Measurements from ENCODE around the gene ZNF346. TPM values are rescaled to one million over a fixed set of nuclear protein-coding genes. Genes with fewer than 3 reads are reported as not detected.
"Not testable (repeated sequence)": the region's sequence is repeated elsewhere in the genome, so short reads cannot be mapped to it uniquely, and the experiment has no call there.

The ZNF346 gene
- total RNA-seq, 4 donors from 2014 or later, result 14.4 to 22.9 (median 18.5) TPM

DNA sequence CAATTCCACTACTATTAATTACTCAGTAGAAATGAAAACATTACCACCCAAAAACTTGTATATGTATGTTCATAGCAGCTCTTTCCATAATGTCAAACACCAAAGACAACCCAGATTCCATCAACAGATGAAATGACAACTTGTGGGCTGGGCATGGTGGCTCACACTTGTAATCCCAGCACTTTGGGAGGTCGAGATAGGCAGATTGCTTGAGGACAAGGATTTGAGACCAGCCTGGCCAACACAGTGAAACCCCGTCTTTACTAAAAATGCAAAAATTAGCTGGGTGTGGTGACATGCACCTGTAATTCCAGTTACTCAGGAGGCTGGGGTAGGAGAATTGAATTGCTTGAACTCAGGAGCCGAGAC lies 27.4 kb upstream of the ZNF346 start:
- H3K36me3 ChIP-seq, result peaks cover 0 to 3% (median 0%) of the 10 kb centered on the region in 4 donors
- 97% methylated on average over 3 of the region's 3 CpGs for WGBS
- H3K27me3 ChIP-seq, result no peaks in the 10 kb centered on the region
- DNase-seq (ENCODE audit: extremely low spot score), result no peak
- H3K4me3 ChIP-seq, result no peak overlapping the region
- intact Hi-C loops (cut with DNase I), result no loop called here
- peaks cover 10 to 28% (median 23%) of the 10 kb centered on the region in 4 donors for H3K4me1 ChIP-seq
- H3K9me3 ChIP-seq, result peaks cover 0 to 7% (median 0%) of the 10 kb centered on the region in 4 donors
- TF ChIP-seq EP300 (IDR thresholded peaks at IDR 0.05), result no peak
- no peak for TF ChIP-seq POLR2AphosphoS5 (IDR thresholded peaks at IDR 0.05)
- TF ChIP-seq, protein P1, sequence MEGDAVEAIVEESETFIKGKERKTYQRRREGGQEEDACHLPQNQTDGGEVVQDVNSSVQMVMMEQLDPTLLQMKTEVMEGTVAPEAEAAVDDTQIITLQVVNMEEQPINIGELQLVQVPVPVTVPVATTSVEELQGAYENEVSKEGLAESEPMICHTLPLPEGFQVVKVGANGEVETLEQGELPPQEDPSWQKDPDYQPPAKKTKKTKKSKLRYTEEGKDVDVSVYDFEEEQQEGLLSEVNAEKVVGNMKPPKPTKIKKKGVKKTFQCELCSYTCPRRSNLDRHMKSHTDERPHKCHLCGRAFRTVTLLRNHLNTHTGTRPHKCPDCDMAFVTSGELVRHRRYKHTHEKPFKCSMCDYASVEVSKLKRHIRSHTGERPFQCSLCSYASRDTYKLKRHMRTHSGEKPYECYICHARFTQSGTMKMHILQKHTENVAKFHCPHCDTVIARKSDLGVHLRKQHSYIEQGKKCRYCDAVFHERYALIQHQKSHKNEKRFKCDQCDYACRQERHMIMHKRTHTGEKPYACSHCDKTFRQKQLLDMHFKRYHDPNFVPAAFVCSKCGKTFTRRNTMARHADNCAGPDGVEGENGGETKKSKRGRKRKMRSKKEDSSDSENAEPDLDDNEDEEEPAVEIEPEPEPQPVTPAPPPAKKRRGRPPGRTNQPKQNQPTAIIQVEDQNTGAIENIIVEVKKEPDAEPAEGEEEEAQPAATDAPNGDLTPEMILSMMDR (IDR thresholded peaks at IDR 0.05), result no peak
- H3K27ac ChIP-seq (replicated peaks in 1 of 4), result peak overlapping the region in 3 of 4 donors; percentile 10 to 20 (median 19)

DNA sequence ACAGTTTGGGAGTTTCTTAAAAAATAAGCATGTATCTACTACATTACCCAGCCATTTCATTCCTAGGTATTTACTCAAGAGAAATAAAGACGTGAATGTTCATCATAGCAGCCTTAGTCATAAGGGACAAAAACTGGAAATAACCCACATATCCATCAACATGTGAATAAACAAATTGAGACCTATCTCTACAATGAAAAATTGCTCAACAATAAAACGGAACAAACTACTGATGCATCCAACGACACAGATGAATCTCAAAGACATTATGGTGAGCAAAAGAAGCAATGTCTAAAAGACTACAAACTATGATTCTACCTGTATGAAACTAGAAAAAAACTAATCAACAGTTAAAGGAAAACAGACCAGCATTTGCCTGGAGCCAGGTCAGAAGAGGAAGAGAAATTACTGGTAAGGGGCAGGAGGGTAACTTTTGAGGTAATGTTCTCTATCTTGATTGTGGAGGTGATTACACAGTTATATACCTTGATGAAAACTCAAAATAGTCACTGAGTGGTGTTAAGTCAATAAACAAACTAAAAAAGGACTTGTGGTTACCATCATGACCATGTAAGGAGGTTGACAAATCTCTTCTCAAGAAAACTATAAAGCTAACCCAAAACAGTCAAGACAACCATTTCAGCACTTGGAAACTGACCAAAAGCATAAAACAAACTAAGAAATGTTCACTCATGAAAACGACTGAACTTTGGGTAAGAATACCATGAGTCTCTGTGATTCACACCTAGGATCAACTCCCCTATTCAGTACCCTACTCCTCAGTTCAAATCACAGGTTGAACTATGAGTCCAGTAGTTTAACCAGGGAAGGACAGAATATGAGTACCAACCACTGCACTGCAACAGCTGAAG lies 26.4 kb upstream of the ZNF346 start:
- TF ChIP-seq POLR2A (IDR thresholded peaks at IDR 0.05; ENCODE audit: low read depth) (no peak), POLR2AphosphoS5 (IDR thresholded peaks at IDR 0.05) (no peak), EP300 (IDR thresholded peaks at IDR 0.05) (no peak)
- TF ChIP-seq, protein P1 (IDR thresholded peaks at IDR 0.05), result no peak
- intact Hi-C loops (cut with DNase I), result no loop called here
- Histone ChIP-seq H3K27ac (replicated peaks in 1 of 4) (peak overlapping the region in 1 of 4 donors; percentile 4), H3K36me3 (peaks cover 0 to 3% (median 0%) of the 10 kb centered on the region in 4 donors), H3K27me3 (no peaks in the 10 kb centered on the region), H3K4me1 (peaks cover 15 to 34% (median 25%) of the 10 kb centered on the region in 4 donors), H3K9me3 (peaks cover 0 to 7% (median 0%) of the 10 kb centered on the region in 4 donors), H3K4me3 (no peak overlapping the region)
- 39% methylated on average over 4 of the region's 4 CpGs for WGBS
- no peak for DNase-seq (ENCODE audit: extremely low spot score)

DNA sequence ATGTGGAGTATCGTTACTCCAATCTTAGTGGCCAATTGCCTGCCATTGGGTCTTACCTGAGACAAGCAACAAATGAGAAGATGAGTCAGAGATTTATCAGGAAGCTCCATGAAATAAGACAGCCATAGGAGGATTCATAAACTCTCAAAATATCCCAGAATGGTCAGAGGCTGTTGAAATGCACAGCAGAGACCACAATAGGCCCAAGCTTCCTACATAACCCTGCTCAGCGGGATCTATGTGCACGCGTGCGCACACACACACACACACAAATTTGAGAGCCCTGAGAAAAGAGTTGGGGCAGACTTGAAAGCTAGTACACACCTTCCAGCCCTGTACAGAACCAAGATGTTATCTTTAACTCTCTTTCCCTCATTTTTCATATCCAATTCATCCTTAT lies 25.7 kb upstream of the ZNF346 start:
- Histone ChIP-seq H3K9me3 (peaks cover 0 to 7% (median 0%) of the 10 kb centered on the region in 4 donors), H3K27me3 (no peaks in the 10 kb centered on the region), H3K4me1 (peaks cover 20 to 35% (median 27%) of the 10 kb centered on the region in 4 donors), H3K27ac (replicated peaks in 1 of 4) (no peak overlapping the region), H3K36me3 (peaks cover 0 to 3% (median 0%) of the 10 kb centered on the region in 4 donors), H3K4me3 (no peak overlapping the region)
- TF ChIP-seq EP300 (IDR thresholded peaks at IDR 0.05) (no peak), POLR2AphosphoS5 (IDR thresholded peaks at IDR 0.05) (no peak), POLR2A (IDR thresholded peaks at IDR 0.05; ENCODE audit: low read depth) (no peak)
- TF ChIP-seq, protein P1 (IDR thresholded peaks at IDR 0.05), result no peak
- intact Hi-C loops (cut with DNase I), result no loop called here
- WGBS, result 86% methylated on average over 5 of the region's 5 CpGs
- DNase-seq (ENCODE audit: extremely low spot score), result no peak

DNA sequence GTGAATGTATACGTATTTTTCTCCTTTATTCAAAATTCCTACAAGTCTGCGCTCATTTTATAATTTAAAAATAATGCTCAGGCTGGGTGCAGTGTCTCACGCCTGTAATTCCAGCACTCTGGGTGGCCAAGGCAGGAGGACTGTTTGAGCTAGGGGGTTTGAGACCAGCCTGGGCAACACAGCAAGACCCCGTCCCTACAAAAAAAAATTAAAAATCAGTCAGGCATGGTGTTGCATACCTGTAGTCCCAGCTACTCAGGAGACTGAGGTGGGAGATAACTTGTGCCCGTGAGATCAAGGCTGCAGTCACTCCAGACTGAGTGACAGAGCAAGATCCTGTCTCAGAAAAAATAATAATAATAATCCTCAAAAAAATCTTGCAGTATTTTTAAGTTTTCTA lies 23.7 kb upstream of the ZNF346 start:
- no peak for DNase-seq (ENCODE audit: extremely low spot score)
- no peak overlapping the region for H3K27ac ChIP-seq (replicated peaks in 1 of 4)
- H3K4me3 ChIP-seq, result no peak overlapping the region
- H3K4me1 ChIP-seq, result peaks cover 15 to 42% (median 34%) of the 10 kb centered on the region in 4 donors
- H3K27me3 ChIP-seq, result no peaks in the 10 kb centered on the region
- WGBS, result 95% methylated on average over 5 of the region's 5 CpGs
- no peak for TF ChIP-seq EP300 (IDR thresholded peaks at IDR 0.05)
- no peak for TF ChIP-seq POLR2A (IDR thresholded peaks at IDR 0.05; ENCODE audit: low read depth)
- TF ChIP-seq, protein P1 (IDR thresholded peaks at IDR 0.05), result no peak
- no peak for TF ChIP-seq POLR2AphosphoS5 (IDR thresholded peaks at IDR 0.05)
- H3K9me3 ChIP-seq, result peaks cover 0 to 7% (median 0%) of the 10 kb centered on the region in 4 donors
- peaks cover 0 to 3% (median 0%) of the 10 kb centered on the region in 4 donors for H3K36me3 ChIP-seq
- intact Hi-C loops (cut with DNase I), result no loop called here

DNA sequence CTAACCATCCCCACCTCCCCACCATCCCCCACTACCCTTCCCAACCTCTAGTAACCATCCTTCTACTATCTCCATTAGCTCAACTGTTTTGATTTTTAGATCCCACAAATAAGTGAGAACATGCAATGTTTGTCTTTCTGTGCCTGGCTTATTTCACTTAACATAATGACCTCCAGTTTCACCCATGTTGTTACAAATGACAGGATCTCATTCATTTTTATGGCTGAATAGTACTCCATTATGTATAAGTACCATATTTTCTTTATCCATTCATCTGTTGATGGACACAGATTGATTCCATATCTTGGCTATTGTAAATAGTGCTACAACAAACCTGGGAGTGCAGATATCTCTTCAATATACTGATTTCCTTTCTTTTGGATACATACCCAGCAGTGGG lies 23.0 kb upstream of the ZNF346 start:
- intact Hi-C loops (cut with DNase I); H3K27ac ChIP-seq (replicated peaks in 1 of 4); H3K27me3 ChIP-seq; H3K9me3 ChIP-seq; H3K36me3 ChIP-seq; DNase-seq (ENCODE audit: extremely low spot score); H3K4me3 ChIP-seq: not testable (repeated sequence)
- H3K4me1 ChIP-seq, result peaks cover 21 to 49% (median 41%) of the 10 kb centered on the region in 4 donors
